K562 (cell line): ENCODE results near the gene SLC28A1.

Experiments used
- CTCF ChIP-seq, 3 experiments: IDR thresholded peaks in 2 of 3; conservative IDR thresholded peaks in 1 of 3; 2 replicates each; pipeline ENCODE4 v1.5.1; 2011 to 2012; ENCODE audit warnings: low read length in 3 of 3, mild to moderate bottlenecking in 3 of 3, control low read depth in 2 of 3, improper control_type of control experiment in 1 of 3, inconsistent platforms in 1 of 3, low read depth in 1 of 3, mixed read lengths in 1 of 3, moderate library complexity in 1 of 3; ENCODE audit not compliant: insufficient read depth in 2 of 3
- HDAC3 ChIP-seq: fragments of 450-650 bp; IDR thresholded peaks from 2 replicates; pipeline ENCODE4 v1.6.1; 2018; ENCODE audit warnings: borderline replicate concordance, mild to moderate bottlenecking, moderate library complexity; ENCODE audit not compliant: partially characterized antibody
- POLR2A ChIP-seq: fragments of 450-650 bp; conservative IDR thresholded peaks from 2 replicates; pipeline ENCODE4 v1.6.1; 2016

DNA sequence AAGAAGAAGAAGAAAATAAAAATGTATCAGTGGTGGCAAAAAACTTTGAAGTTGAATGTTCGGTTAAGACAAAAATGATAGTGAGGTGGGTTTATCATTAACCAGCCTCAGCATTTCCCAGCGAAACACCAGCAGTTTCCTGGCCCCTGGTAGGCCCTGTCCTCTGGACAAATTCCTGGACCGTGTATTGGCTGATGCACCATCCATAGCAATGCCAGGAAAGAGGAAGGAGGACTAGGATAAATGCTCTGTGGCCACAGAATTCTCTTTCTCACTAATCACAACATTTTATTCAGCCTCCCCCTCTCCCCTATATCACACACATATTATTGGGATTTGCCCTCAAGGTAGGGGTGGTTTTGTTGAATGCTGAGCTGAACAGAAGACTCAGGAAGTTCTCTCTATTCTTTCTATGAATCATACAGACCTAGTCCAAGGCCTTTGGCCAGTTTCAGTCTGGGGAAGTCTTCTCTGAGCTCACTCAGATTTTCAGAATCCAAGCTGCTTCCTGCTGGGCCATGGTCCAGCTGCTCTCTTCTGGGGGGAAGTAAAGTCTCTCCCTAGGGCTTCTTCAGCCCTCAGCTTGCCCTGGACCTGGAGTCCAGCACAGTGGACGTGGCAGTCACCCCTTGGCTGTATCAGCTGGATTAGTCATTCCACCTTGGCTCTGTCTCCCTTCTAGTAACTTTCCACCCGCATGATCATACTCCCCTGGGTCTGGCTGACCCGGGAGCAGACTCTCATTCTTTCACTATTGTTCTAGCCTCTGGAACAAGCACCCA is 27.6 kb downstream of the SLC28A1 start:
- TF ChIP-seq HDAC3 = no peak
- no peak for TF ChIP-seq POLR2A
- no peak for TF ChIP-seq CTCF (IDR thresholded peaks at IDR 0.05 in 2 of 3, conservative IDR thresholded peaks at IDR 0.05 in 1 of 3; ENCODE audit: insufficient read depth in 2 of 3, low read depth in 1 of 3, low read length in 3 of 3)
